ENCODE results near the gene CCDC183. TPM values are rescaled to one million over a fixed set of nuclear protein-coding genes. Genes with fewer than 3 reads are reported as not detected.
"Not testable (repeated sequence)": the region's sequence is repeated elsewhere in the genome, so short reads cannot be mapped to it uniquely, and the experiment has no call there.

CCDC183 gene
- total RNA-seq, 1 experiment from 2014 or later: 1.1 TPM

- not testable (repeated sequence) for H3K4ac ChIP-seq (ENCODE audit: low read depth, low read length); H3K56ac ChIP-seq (ENCODE audit: insufficient read length, low read depth, low read length); H2BK15ac ChIP-seq (ENCODE audit: low read depth, low read length); H3K79me2 ChIP-seq (ENCODE audit: insufficient read depth, low read length); H3K27me3 Mint-ChIP-seq (ENCODE audit: low read depth); H4K20me1 ChIP-seq (ENCODE audit: control insufficient read depth, insufficient read depth, insufficient read length); H2BK12ac ChIP-seq (ENCODE audit: insufficient read length, low read depth, low read length); H3K9ac ChIP-seq (ENCODE audit: extremely low read depth, insufficient read length, low read length); H3K4me2 ChIP-seq (ENCODE audit: insufficient read depth, insufficient read length, low read length); H2BK20ac ChIP-seq (ENCODE audit: low read depth, low read length, poor library complexity, severe bottlenecking); H4K5ac ChIP-seq (ENCODE audit: insufficient read length, low read depth, low read length); H3K27ac ChIP-seq (ENCODE audit: insufficient read length, low read depth, low read length); H3K27ac Mint-ChIP-seq; H3K18ac ChIP-seq (ENCODE audit: insufficient read length, low read depth, low read length); H2AK5ac ChIP-seq (ENCODE audit: insufficient read length, low read length); H3K9me3 Mint-ChIP-seq; H3K23ac ChIP-seq (ENCODE audit: insufficient read length, low read depth, low read length); H2BK5ac ChIP-seq (ENCODE audit: insufficient read length, low read length); H4K91ac ChIP-seq (ENCODE audit: insufficient read length, low read depth, low read length); H2AFZ ChIP-seq (ENCODE audit: low read length); H3K14ac ChIP-seq (ENCODE audit: insufficient read depth, low read length); H3K36me3 Mint-ChIP-seq (ENCODE audit: insufficient read depth in 1 of 3, low read depth in 3 of 3); H4K8ac ChIP-seq (replicated peaks; ENCODE audit: insufficient read length, low read depth, low read length); H3T11ph ChIP-seq (ENCODE audit: low read length); H2BK120ac ChIP-seq (ENCODE audit: low read depth, low read length, poor library complexity, severe bottlenecking); H3K27me3 ChIP-seq (ENCODE audit: insufficient read depth, low read length); H3K9me3 ChIP-seq (ENCODE audit: control insufficient read depth, low read depth, low read length); H3K4me1 ChIP-seq (ENCODE audit: insufficient read depth, low read length); H3K79me1 ChIP-seq (ENCODE audit: insufficient read depth, low read depth, low read length, poor library complexity, severe bottlenecking); H3K23me2 ChIP-seq (ENCODE audit: insufficient read length, low read depth, low read length, poor library complexity, severe bottlenecking)
- no CpG with 5 or more reads among the region's 99 CpGs for whole genome bisulfite sequencing (ENCODE audit: extremely low coverage, insufficient read length, low lambda C conversion rate)
- Mint-ChIP-seq H3K4me1 (peaks cover 16 to 28% of the 10 kb centered on the region in 2 experiments), H3K4me3 (peak overlapping the region in 1 of 2 experiments; percentile 23; a peak in 2 of 5 replicates)
- peak; percentile 70 for DNase-seq
- TF ChIP-seq, protein P1, sequence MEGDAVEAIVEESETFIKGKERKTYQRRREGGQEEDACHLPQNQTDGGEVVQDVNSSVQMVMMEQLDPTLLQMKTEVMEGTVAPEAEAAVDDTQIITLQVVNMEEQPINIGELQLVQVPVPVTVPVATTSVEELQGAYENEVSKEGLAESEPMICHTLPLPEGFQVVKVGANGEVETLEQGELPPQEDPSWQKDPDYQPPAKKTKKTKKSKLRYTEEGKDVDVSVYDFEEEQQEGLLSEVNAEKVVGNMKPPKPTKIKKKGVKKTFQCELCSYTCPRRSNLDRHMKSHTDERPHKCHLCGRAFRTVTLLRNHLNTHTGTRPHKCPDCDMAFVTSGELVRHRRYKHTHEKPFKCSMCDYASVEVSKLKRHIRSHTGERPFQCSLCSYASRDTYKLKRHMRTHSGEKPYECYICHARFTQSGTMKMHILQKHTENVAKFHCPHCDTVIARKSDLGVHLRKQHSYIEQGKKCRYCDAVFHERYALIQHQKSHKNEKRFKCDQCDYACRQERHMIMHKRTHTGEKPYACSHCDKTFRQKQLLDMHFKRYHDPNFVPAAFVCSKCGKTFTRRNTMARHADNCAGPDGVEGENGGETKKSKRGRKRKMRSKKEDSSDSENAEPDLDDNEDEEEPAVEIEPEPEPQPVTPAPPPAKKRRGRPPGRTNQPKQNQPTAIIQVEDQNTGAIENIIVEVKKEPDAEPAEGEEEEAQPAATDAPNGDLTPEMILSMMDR (conservative IDR thresholded peaks at IDR 0.05): peak; percentile 84
Measured at GRCh38 chr9:136843801-136844740, 47.9 kb downstream of the CCDC183 start.
